T-helper 1 cell treated with Interleukin-12 subunit alpha and Interleukin-12 subunit beta and Interleukin-4 antibody, amounts not matched to agents 30 ng/mL and 1 ng/mL, for 36 hours (primary cell): ENCODE data around the gene CPHXL2. TPM values are rescaled to one million over a fixed set of nuclear protein-coding genes. Genes with fewer than 3 reads are reported as not detected.

Experiments
- total RNA-seq: library from RNA; stranded (reverse); gene quantifications from 2 replicates; pipeline ENCODE4 v1.2.3, GENCODE V29; 2022

The CPHXL2 gene
- total RNA-seq, 1 donor from 2014 or later, result not detected

Other genes starting within 250 kb of the CPHXL2 start
- 31.0 and 31.8 TPM in 2 replicates for gene CFDP1, start 243.5 kb downstream of the CPHXL2 start, total RNA-seq
- gene TMEM170A, start 212.3 kb downstream of the CPHXL2 start, total RNA-seq, result 37.7 and 45.0 TPM in 2 replicates
- gene CHST6, start 181.6 kb downstream of the CPHXL2 start, total RNA-seq, result not detected in 2 replicates
- gene CHST5, start 140.9 kb downstream of the CPHXL2 start, total RNA-seq, result not detected in 2 replicates
- gene TMEM231, start 120.8 kb downstream of the CPHXL2 start, total RNA-seq, result 1.6 and 2.8 TPM in 2 replicates
- gene GABARAPL2, start 110.6 kb downstream of the CPHXL2 start, total RNA-seq, result 76.6 and 78.3 TPM in 2 replicates
- gene ADAT1, start 53.7 kb downstream of the CPHXL2 start, total RNA-seq, result 48.2 and 52.4 TPM in 2 replicates
- gene KARS1, start 29.3 kb downstream of the CPHXL2 start, total RNA-seq, result 212 and 217 TPM in 2 replicates
- 80.7 and 83.0 TPM in 2 replicates for gene TERF2IP, start 29.2 kb downstream of the CPHXL2 start, total RNA-seq
- gene DUXB, start 24.5 kb upstream of the CPHXL2 start, total RNA-seq, result not detected in 2 replicates
- gene CPHXL, start 49.5 kb upstream of the CPHXL2 start, total RNA-seq, result not detected in 2 replicates